HG03575 (cell line): ENCODE measurements around the gene MGAT5.

Experiments
- ATAC-seq: cut with Tn5 transposase; IDR thresholded peaks from one replicate; pipeline ENCODE4 v1.9.1; 2021; ENCODE audit not compliant: unreplicated experiment, insufficient number of reproducible peaks, low FRiP score; ENCODE audit errors: extremely low read depth

The MGAT5 gene

GRCh38 chr2:134372141-134372540 is 118.3 kb downstream of the MGAT5 start:
- ATAC-seq: no peak

GRCh38 chr2:134372611-134373131 is 118.8 kb downstream of the MGAT5 start:
- ATAC-seq: no peak

GRCh38 chr2:134375935-134376334 is 122.1 kb downstream of the MGAT5 start:
- no peak for ATAC-seq

GRCh38 chr2:134377730-134378129 is 123.9 kb downstream of the MGAT5 start:
- no peak for ATAC-seq

GRCh38 chr2:134379293-134379692 is 125.4 kb downstream of the MGAT5 start:
- no peak for ATAC-seq

- ATAC-seq: no peak
Observed at GRCh38 chr2:134379722-134380121, 125.8 kb downstream of the MGAT5 start.

- ATAC-seq: no peak
Observed at GRCh38 chr2:134381141-134381540, 127.3 kb downstream of the MGAT5 start.

- no peak for ATAC-seq
Observed at GRCh38 chr2:134384131-134384530, 130.3 kb downstream of the MGAT5 start.

GRCh38 chr2:134385195-134385594 is 131.3 kb downstream of the MGAT5 start:
- ATAC-seq: no peak

GRCh38 chr2:134386310-134386709 is 132.4 kb downstream of the MGAT5 start:
- no peak for ATAC-seq

GRCh38 chr2:134389381-134389780 is 135.5 kb downstream of the MGAT5 start:
- no peak for ATAC-seq

GRCh38 chr2:134391751-134392160 is 137.9 kb downstream of the MGAT5 start:
- peak; percentile 76 for ATAC-seq

GRCh38 chr2:134392442-134393074 is 138.7 kb downstream of the MGAT5 start:
- ATAC-seq: no peak

- ATAC-seq: no peak
Observed at GRCh38 chr2:134393075-134393461, 139.2 kb downstream of the MGAT5 start.

GRCh38 chr2:134395779-134396178 is 141.9 kb downstream of the MGAT5 start:
- no peak for ATAC-seq

GRCh38 chr2:134396493-134396892 is 142.6 kb downstream of the MGAT5 start:
- no peak for ATAC-seq

- ATAC-seq: no peak
Observed at GRCh38 chr2:134397146-134397896, 143.4 kb downstream of the MGAT5 start.

- no peak for ATAC-seq
Observed at GRCh38 chr2:134398300-134398699, 144.4 kb downstream of the MGAT5 start.

- no peak for ATAC-seq
Observed at GRCh38 chr2:134399096-134399495, 145.2 kb downstream of the MGAT5 start.

GRCh38 chr2:134401081-134401497 is 147.2 kb downstream of the MGAT5 start:
- ATAC-seq: no peak
